ENCODE measurements around the gene F2.

F2 gene

GRCh38 chr11:46729110-46730027 lies 10.4 kb downstream of the F2 start:
- no peak for DNase-seq
- in situ Hi-C loops (cut with MboI; ENCODE audit: low pct_unique_long_range_greater_than_20kb, low sequenced_read_pairs): no loop called here

- in situ Hi-C loops (cut with MboI; ENCODE audit: low pct_unique_long_range_greater_than_20kb, low sequenced_read_pairs): no loop called here
- no peak for DNase-seq
Observed at GRCh38 chr11:46731545-46731944, 12.5 kb downstream of the F2 start.

- in situ Hi-C loops (cut with MboI; ENCODE audit: low pct_unique_long_range_greater_than_20kb, low sequenced_read_pairs): no loop called here
- no peak for DNase-seq
Observed at GRCh38 chr11:46733234-46733633, 14.2 kb downstream of the F2 start.

DNA sequence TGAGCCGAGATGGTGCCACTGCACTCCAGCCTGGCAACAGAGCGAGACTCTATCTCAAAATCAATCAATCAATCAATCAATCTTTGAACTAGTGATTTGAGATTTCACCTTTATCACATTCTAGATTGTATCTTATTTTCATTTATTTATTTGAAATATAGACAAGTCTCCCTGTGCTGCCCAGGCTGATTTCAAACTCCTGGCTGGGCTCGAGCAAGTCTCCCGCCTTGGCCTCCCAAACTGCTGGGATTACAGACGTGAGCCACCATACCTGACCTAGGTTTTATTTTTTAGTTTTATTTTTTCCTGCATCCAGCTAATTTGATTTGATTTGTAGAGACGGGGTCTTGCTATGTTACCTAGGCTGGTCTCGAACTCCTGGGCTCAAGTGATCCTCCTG lies 17.1 kb downstream of the F2 start:
- DNase-seq: no peak
- in situ Hi-C loops (cut with MboI; ENCODE audit: low pct_unique_long_range_greater_than_20kb, low sequenced_read_pairs): no loop called here

DNA sequence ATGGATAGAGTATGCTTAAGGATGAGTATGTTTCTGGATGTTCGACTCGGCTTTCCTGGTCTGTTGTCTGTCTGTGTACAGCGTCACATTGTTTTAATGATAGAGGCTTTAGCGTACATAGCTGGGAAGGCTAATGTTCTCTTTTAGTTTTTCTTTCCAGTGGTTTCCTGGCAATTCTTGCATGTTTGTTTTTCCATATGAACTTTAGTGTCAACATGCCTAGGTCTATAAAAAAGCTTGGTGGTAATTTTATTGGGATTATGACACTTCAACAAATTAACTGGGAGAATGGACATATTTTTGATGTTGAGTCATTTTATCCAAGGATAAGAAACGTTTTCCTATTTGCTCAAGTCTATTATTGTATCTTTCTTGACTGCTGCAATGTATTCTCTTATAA lies 17.6 kb downstream of the F2 start:
- in situ Hi-C loops (cut with MboI; ENCODE audit: low pct_unique_long_range_greater_than_20kb, low sequenced_read_pairs): no loop called here
- DNase-seq: no peak

GRCh38 chr11:46737699-46738098 lies 18.7 kb downstream of the F2 start:
- in situ Hi-C loops (cut with MboI; ENCODE audit: low pct_unique_long_range_greater_than_20kb, low sequenced_read_pairs): no loop called here
- DNase-seq: no peak

DNA sequence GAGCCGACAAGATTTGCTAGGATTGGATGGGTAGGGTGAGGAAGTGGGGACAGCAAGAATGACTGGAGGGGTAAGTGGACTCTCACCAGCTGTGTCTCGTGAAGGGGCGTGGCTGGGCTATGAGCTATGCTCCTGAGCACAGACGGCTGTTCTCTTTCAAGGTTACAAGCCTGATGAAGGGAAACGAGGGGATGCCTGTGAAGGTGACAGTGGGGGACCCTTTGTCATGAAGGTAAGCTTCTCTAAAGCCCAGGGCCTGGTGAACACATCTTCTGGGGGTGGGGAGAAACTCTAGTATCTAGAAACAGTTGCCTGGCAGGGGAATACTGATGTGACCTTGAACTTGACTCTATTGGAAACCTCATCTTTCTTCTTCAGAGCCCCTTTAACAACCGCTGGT lies 19.9 kb downstream of the F2 start:
- no peak for DNase-seq
- in situ Hi-C loops (cut with MboI; ENCODE audit: low pct_unique_long_range_greater_than_20kb, low sequenced_read_pairs): no loop called here

DNA sequence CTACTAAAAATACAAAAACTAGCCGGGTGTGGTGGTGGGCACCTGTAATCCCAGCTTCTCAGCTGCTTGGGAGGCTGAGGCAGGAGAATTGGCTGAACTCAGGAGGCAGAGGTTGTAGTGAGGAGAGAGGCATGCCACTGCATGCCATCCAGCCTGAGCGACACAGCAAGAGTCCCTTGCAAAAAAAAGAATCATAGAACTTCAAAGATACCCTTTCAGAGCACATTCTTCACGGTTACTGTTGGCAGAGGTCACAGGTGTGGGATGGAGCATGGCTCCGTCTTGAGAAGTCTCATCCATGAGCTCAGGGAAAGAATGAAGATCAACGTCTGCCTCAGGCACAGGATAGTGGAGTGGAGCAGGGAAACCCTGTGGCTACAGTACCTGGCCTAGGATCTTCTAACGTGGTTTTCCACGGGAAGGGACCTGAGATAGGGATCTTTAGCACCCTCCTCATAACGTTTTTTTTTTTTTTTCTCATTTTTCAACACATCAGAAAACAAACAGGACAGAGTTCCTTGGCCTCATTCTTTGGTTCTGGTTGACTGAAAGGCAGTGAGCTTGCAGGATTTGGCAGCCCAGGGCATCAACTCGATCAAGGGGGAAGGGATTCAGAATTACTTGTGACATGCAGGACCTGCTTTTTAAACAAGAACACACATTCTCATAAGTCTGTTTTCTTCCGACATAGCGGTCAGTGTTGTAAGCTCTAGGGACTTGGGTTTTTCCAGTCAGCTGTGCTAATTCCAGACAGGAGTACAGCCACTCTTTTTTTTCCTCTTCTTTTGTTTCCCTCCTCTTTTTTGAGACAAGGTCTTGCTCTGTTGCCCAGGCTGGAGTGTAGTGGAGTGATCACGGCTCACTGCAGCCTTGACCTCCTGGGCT lies 22.8 kb downstream of the F2 start:
- no peak for DNase-seq
- in situ Hi-C loops (cut with MboI; ENCODE audit: low pct_unique_long_range_greater_than_20kb, low sequenced_read_pairs): no loop called here

DNA sequence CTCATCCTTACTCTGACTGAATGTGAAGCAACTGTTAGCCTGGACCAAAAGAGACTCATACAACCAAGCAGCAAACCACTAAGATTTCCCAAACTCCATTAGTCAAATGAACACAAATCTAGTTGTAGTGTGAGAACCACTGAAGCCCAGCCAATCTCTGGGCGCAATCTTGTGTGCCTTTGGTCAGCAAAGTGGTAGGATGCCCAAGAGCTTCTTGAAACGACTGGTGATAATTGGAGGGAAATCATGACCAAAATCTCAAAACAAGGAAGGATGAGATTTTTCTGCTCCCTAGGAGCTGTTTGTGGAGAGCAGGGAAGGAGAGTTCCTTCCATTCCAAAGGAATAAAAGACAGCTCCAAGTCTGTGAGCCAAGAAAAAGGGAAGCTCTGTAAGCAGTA lies 24.0 kb downstream of the F2 start:
- no peak for DNase-seq
- in situ Hi-C loops (cut with MboI; ENCODE audit: low pct_unique_long_range_greater_than_20kb, low sequenced_read_pairs): no loop called here

- in situ Hi-C loops (cut with MboI; ENCODE audit: low pct_unique_long_range_greater_than_20kb, low sequenced_read_pairs): no loop called here
- no peak for DNase-seq
Observed at GRCh38 chr11:46743693-46744339, 24.8 kb downstream of the F2 start.

DNA sequence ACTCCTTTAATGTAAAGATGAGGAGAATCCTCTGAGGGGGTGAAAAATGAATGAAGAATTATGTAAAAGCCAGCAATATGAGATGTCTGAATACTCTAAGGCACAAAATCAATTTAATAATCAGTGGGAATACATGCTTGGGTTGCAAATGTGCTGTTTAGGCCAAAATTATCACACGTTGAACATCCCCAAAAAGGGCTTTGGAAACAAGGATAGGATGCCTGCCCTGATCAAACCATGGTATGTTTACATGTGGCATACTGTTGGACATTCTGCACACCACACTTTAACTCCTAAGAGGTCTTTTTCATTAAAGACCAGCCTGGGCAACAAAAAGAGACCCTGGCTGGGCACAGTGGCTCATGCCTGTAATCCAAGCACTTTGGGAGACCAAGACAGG lies 26.3 kb downstream of the F2 start:
- no peak for DNase-seq
- in situ Hi-C loops (cut with MboI; ENCODE audit: low pct_unique_long_range_greater_than_20kb, low sequenced_read_pairs): no loop called here

DNA sequence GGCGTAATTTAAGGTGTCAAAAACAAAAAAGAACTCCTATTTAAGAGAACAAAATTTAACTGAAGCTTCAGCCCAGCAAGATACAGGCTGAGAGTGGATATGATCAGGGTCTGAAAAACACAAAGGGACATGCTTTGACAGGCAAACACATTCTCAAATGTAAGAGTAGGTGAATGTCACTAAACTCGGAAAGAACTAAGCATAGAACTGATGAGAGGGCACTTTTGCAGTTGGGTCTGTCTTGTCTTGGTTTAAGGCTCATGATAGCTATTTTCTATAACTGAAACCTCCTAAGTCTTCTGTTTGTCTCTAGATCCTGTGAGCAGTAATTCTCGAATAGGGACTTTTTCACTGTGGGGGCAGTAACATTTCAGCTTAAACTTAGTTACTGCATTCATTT lies 27.0 kb downstream of the F2 start:
- in situ Hi-C loops (cut with MboI; ENCODE audit: low pct_unique_long_range_greater_than_20kb, low sequenced_read_pairs): no loop called here
- DNase-seq: no peak

GRCh38 chr11:46747150-46747549 lies 28.1 kb downstream of the F2 start:
- in situ Hi-C loops (cut with MboI; ENCODE audit: low pct_unique_long_range_greater_than_20kb, low sequenced_read_pairs): no loop called here
- no peak for DNase-seq

- DNase-seq: peak; percentile 49
- in situ Hi-C loops (cut with MboI; ENCODE audit: low pct_unique_long_range_greater_than_20kb, low sequenced_read_pairs): no loop called here
Observed at GRCh38 chr11:46755962-46756361, 36.9 kb downstream of the F2 start.

GRCh38 chr11:46759196-46759595 lies 40.2 kb downstream of the F2 start:
- in situ Hi-C loops (cut with MboI; ENCODE audit: low pct_unique_long_range_greater_than_20kb, low sequenced_read_pairs): no loop called here
- DNase-seq: no peak

GRCh38 chr11:46760429-46761128 lies 41.6 kb downstream of the F2 start:
- in situ Hi-C loops (cut with MboI; ENCODE audit: low pct_unique_long_range_greater_than_20kb, low sequenced_read_pairs): no loop called here
- DNase-seq: no peak

DNA sequence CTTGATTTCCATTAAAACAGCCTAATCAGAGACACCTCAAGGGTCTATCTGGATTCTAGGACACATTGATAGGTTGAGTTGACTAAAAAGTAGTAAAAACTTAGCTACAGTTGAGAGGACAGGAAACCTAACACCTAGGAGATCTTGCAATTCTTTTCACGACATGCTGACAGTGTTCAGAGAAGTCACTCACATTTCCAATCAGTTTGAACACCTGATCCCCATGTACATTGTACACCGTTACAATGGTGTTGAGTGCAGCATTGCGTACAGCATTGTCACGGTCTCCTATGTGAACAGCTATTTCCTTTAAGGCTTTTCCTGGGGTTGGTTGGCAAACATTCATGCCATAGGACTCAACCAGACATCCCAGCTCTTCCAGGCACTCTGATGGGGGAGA lies 42.8 kb downstream of the F2 start:
- no peak for DNase-seq
- in situ Hi-C loops (cut with MboI; ENCODE audit: low pct_unique_long_range_greater_than_20kb, low sequenced_read_pairs): no loop called here

- in situ Hi-C loops (cut with MboI; ENCODE audit: low pct_unique_long_range_greater_than_20kb, low sequenced_read_pairs): no loop called here
- no peak for DNase-seq
Observed at GRCh38 chr11:46762248-46762647, 43.2 kb downstream of the F2 start.

DNA sequence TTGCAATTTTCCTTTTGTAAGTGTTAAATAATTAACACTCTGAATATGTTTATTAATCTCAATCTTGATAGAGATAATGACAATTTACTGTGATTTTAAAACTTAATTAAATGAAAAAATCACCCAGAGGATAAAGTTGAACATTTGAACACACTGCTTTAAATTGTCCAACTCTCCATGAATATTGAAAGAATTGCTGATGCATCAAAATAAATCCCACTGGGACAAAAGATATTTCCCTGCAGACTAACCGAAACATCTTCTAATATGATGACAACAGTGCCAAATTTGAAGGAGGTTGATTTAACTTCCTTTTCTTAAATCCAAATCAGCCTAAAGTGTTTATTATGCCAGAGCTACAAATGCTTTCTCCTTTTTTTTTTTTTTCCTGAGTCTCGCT lies 47.6 kb downstream of the F2 start:
- in situ Hi-C loops (cut with MboI; ENCODE audit: low pct_unique_long_range_greater_than_20kb, low sequenced_read_pairs): no loop called here
- DNase-seq: no peak
